ENCODE data around the gene SEMA6D. TPM values are rescaled to one million over a fixed set of nuclear protein-coding genes. Genes with fewer than 3 reads are reported as not detected.
"Not testable (repeated sequence)": the region's sequence is repeated elsewhere in the genome, so short reads cannot be mapped to it uniquely, and the experiment has no call there.

The SEMA6D gene
- total RNA-seq, 1 donor = 3.0 TPM

- no peak for TF ChIP-seq CTCF (IDR thresholded peaks at IDR 0.05; ENCODE audit: insufficient read depth, low read depth, low read length)
- DNase-seq (ENCODE audit: low read depth) = no peak
Measured at GRCh38 chr15:47728886-47729285, 11.6 kb downstream of the SEMA6D start.

GRCh38 chr15:47731230-47731629 is 13.9 kb downstream of the SEMA6D start:
- H3K4me3 ChIP-seq (ENCODE audit: low read depth, low read length) = no peak overlapping the region
- DNase-seq (ENCODE audit: low read depth) = no peak
- TF ChIP-seq CTCF (IDR thresholded peaks at IDR 0.05; ENCODE audit: insufficient read depth, low read depth, low read length) = no peak

More at GRCh38 chr15:47728886-47729285, 11.6 kb downstream of the SEMA6D start:
- no peak overlapping the region for H3K4me3 ChIP-seq (ENCODE audit: low read depth, low read length)

GRCh38 chr15:47732248-47732647 is 14.9 kb downstream of the SEMA6D start:
- no peak for TF ChIP-seq CTCF (IDR thresholded peaks at IDR 0.05; ENCODE audit: insufficient read depth, low read depth, low read length)
- no peak overlapping the region for H3K4me3 ChIP-seq (ENCODE audit: low read depth, low read length)
- no peak for DNase-seq (ENCODE audit: low read depth)

- TF ChIP-seq CTCF (IDR thresholded peaks at IDR 0.05; ENCODE audit: insufficient read depth, low read depth, low read length) = no peak
- DNase-seq (ENCODE audit: low read depth) = no peak
- no peak overlapping the region for H3K4me3 ChIP-seq (ENCODE audit: low read depth, low read length)
Measured at GRCh38 chr15:47733085-47733484, 15.8 kb downstream of the SEMA6D start.

- TF ChIP-seq CTCF (IDR thresholded peaks at IDR 0.05; ENCODE audit: insufficient read depth, low read depth, low read length) = no peak
- peak; percentile 91 for DNase-seq (ENCODE audit: low read depth)
- no peak overlapping the region for H3K4me3 ChIP-seq (ENCODE audit: low read depth, low read length)
Measured at GRCh38 chr15:47736143-47736786, 19.0 kb downstream of the SEMA6D start.

- peak; percentile 80 for DNase-seq (ENCODE audit: low read depth)
- TF ChIP-seq CTCF (IDR thresholded peaks at IDR 0.05; ENCODE audit: insufficient read depth, low read depth, low read length) = no peak
- H3K4me3 ChIP-seq (ENCODE audit: low read depth, low read length) = no peak overlapping the region
Measured at GRCh38 chr15:47737477-47737876, 20.2 kb downstream of the SEMA6D start.

- not testable (repeated sequence) for DNase-seq (ENCODE audit: low read depth); H3K4me3 ChIP-seq (ENCODE audit: low read depth, low read length)
Measured at GRCh38 chr15:47738144-47738825, 21.0 kb downstream of the SEMA6D start.

Data from fibroblast of villous mesenchyme (primary cell).